Hematopoietic multipotent progenitor cell (in vitro differentiated cells): ENCODE results near the gene OXLD1. TPM values are rescaled to one million over a fixed set of nuclear protein-coding genes. Genes with fewer than 3 reads are reported as not detected.
"Not testable (repeated sequence)": the region's sequence is repeated elsewhere in the genome, so short reads cannot be mapped to it uniquely, and the experiment has no call there.

Experiments
- DNase-seq, 3 donors: peaks; one replicate each; pipeline ENCODE4 v3.0.0-alpha.2; 2011 to 2015; ENCODE audit warnings: low read depth in 2 of 3, low spot score in 2 of 3
- small RNA-seq: library from RNA; depleted of rRNA; stranded (forward); fragments of <200 nt; gene quantifications from one replicate; pipeline ENCODE3, GENCODE V24; 2012
- total RNA-seq: library from RNA; depleted of rRNA; stranded (reverse); fragments of >200 nt; gene quantifications from one replicate; pipeline ENCODE4 v1.2.3, GENCODE V29; 2012

The OXLD1 gene
- total RNA-seq, 1 donor: 80.0 TPM

GRCh38 chr17:81621494-81622130, 44.8 kb downstream of the OXLD1 start:
- no peak for DNase-seq

GRCh38 chr17:81618307-81618706, 48.1 kb downstream of the OXLD1 start:
- not testable (repeated sequence) for DNase-seq

- DNase-seq: no peak
These were observed 49.5 kb downstream of the OXLD1 start for GRCh38 chr17:81616877-81617276.

GRCh38 chr17:81615401-81615930, 50.9 kb downstream of the OXLD1 start:
- no peak for DNase-seq

Small RNA genes within 50 kb of the gene (small RNA-seq; reads per million reads assigned to genes)
- gene MIR6786: not detected

Other genes starting within 250 kb of the OXLD1 start
- 8,913 TPM for gene ACTG1, start 153.8 kb downstream of the OXLD1 start, total RNA-seq
- 2.2 TPM for gene FSCN2, start 138.2 kb downstream of the OXLD1 start, total RNA-seq
- 27.7 TPM for gene FAAP100, start 114.3 kb downstream of the OXLD1 start, total RNA-seq
- gene NPLOC4, start 29.5 kb downstream of the OXLD1 start, total RNA-seq: 63.8 TPM
- gene TSPAN10, start 29.4 kb downstream of the OXLD1 start, total RNA-seq: 0.27 TPM
- gene PDE6G, start 10.1 kb downstream of the OXLD1 start, total RNA-seq: 14.8 TPM
- 8.3 TPM for gene CCDC137, start 132 bp upstream of the OXLD1 start, total RNA-seq
- 27.5 TPM for gene ARL16, start 17.2 kb upstream of the OXLD1 start, total RNA-seq
- gene HGS, start 17.4 kb upstream of the OXLD1 start, total RNA-seq: 82.9 TPM
- gene MRPL12, start 36.8 kb upstream of the OXLD1 start, total RNA-seq: 11.6 TPM
- gene SLC25A10, start 45.7 kb upstream of the OXLD1 start, total RNA-seq: 11.6 TPM
- gene GCGR, start 137.5 kb upstream of the OXLD1 start, total RNA-seq: not detected
- 65.2 TPM for gene MCRIP1, start 166.7 kb upstream of the OXLD1 start, total RNA-seq
- gene PPP1R27, start 168.4 kb upstream of the OXLD1 start, total RNA-seq: 1.3 TPM
- gene P4HB, start 193.9 kb upstream of the OXLD1 start, total RNA-seq: 277 TPM
- 206 TPM for gene ARHGDIA, start 204.7 kb upstream of the OXLD1 start, total RNA-seq
- 145 TPM for gene ALYREF, start 225.0 kb upstream of the OXLD1 start, total RNA-seq
- 131 TPM for gene ANAPC11, start 225.1 kb upstream of the OXLD1 start, total RNA-seq
- 0.54 TPM for gene NPB, start 235.6 kb upstream of the OXLD1 start, total RNA-seq
- gene PCYT2, start 244.8 kb upstream of the OXLD1 start, total RNA-seq: 43.9 TPM